Sigmoid colon (tissue), 4 donors: ENCODE data around the gene CAMK1D.

Experiments
- CTCF ChIP-seq, 4 experiments: fragments of 450-650 bp in 3 of 4; fragments of 200-600 bp in 1 of 4; IDR thresholded peaks; one replicate each; pipeline ENCODE4 v1.5.1; 2016 to 2019; ENCODE audit warnings: antibody characterized with exemption in 4 of 4, mild to moderate bottlenecking in 3 of 4, moderate library complexity in 2 of 4
- POLR2AphosphoS5 ChIP-seq, 4 donors: sonication (generic); formaldehyde crosslinking; IDR thresholded peaks; one replicate each; pipeline ENCODE4 v1.6.1; 2017; ENCODE audit warnings: antibody characterized with exemption in 4 of 4

- no peak for TF ChIP-seq CTCF (IDR thresholded peaks at IDR 0.05)
- no peak for TF ChIP-seq POLR2AphosphoS5 (IDR thresholded peaks at IDR 0.05)
Measured at GRCh38 chr10:12423896-12424295, 74.5 kb downstream of the CAMK1D start.
